GM18870 (cell line): ENCODE measurements around the gene OR10J1.
"Not testable (repeated sequence)": the region's sequence is repeated elsewhere in the genome, so short reads cannot be mapped to it uniquely, and the experiment has no call there.

Source experiments
- ATAC-seq: cut with Tn5 transposase; IDR thresholded peaks from one replicate; pipeline ENCODE4 v1.9.1; 2021; ENCODE audit warnings: moderate library complexity; ENCODE audit not compliant: unreplicated experiment

The OR10J1 gene, protein sequence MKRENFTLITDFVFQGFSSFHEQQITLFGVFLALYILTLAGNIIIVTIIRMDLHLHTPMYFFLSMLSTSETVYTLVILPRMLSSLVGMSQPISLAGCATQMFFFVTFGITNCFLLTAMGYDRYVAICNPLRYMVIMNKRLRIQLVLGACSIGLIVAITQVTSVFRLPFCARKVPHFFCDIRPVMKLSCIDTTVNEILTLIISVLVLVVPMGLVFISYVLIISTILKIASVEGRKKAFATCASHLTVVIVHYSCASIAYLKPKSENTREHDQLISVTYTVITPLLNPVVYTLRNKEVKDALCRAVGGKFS

GRCh38 chr1:159439422-159439821, at the start of gene OR10J1:
TSS of gene OR10J1 (plus strand) at chr1:159439722. CDS start at chr1:159439792, 70 bp downstream.
- no peak for ATAC-seq

DNA sequence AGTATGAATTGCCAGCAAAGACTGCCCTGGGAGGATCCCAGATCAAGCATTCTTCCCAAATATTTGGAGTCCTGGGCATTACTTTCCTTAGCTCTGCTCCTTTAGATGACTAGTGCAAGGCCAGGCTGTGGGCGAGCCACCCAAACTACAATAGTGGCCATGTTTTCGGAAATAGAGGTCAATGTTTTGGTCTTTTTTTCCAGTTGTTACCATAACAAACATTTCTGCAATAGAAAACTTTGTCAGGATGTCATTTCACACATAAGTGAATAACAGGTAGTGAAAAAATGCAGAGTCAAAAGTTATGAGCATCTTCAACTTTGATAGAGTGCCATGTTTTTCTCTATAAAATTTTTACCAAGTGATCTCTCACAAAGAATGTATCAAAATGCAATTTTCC, 32.7 kb upstream of the OR10J1 start:
- no peak for ATAC-seq

GRCh38 chr1:159408862-159409400, 30.6 kb upstream of the OR10J1 start:
- ATAC-seq, result no peak

- ATAC-seq, result no peak
These were observed 17.7 kb upstream of the OR10J1 start for GRCh38 chr1:159421821-159422220.

GRCh38 chr1:159428536-159428935, 11.0 kb upstream of the OR10J1 start:
- ATAC-seq, result no peak

GRCh38 chr1:159429074-159429861, 10.3 kb upstream of the OR10J1 start:
- no peak for ATAC-seq

DNA sequence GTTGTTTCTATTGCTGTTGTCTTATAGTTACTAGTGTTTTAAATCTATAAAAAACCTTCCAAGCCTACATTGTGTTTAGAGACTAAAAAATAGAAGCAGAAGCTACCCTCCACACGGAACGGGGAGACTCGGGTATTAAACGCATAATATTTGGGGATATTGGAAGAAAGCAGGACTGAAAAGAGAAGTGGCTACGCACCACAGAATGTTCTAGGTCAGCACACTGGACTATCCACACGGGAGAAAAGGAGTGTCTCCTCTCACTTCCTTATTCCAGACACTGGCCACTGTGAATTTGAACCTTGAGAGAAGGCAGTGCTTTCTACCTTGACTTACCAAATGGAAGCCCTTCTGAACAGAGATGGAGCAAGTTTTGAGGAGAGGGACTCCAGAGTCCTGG, 8.5 kb upstream of the OR10J1 start:
- no peak for ATAC-seq

GRCh38 chr1:159431904-159432303, 7.6 kb upstream of the OR10J1 start, which contains the start of gene OR10J4:
TSS of gene OR10J4 (plus strand) at chr1:159432204.
- ATAC-seq, result no peak

- ATAC-seq, result no peak
These were observed 3.1 kb upstream of the OR10J1 start for GRCh38 chr1:159436469-159436868.

GRCh38 chr1:159441360-159441759, 1.8 kb downstream of the OR10J1 start:
- ATAC-seq, result no peak

GRCh38 chr1:159442428-159442827, 2.9 kb downstream of the OR10J1 start:
- no peak for ATAC-seq

GRCh38 chr1:159443066-159443750, 3.7 kb downstream of the OR10J1 start:
- ATAC-seq, result no peak

DNA sequence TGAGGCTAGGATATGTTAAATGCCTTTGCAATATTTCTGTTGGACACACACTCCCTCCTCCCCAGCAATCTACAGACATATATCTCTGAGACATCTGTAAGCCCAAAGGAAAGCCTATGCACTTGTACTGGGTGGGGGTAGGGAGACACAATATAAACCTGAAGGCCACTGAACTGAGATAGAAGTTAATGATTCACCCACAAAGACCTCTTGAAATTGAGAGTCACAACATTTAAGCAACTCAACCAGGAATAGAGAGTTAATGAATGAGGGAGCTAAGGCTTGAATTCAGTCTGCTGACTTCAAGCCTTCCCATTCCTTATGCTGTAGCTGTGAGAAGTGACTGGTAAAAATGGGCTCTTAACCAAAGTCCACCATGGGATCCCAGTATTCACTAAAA, 5.0 kb downstream of the OR10J1 start:
- no peak for ATAC-seq

DNA sequence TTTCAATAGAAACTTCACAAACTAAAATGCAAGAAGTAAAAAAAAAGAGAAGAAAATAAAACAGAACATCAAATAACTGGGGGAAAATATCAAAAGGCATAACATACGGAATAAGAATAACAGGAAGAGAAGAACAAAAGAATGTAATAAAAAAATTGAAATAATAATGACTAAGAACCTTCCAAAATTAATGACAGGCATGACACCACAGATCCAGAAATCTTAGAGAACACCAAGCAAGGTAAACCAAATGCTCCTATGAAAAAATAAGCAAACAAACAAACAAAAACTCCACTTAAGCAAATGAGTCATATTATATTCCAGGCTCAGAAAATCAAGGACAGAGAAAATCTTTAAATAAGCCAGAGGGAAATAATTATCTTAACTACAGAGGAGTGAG, 8.7 kb downstream of the OR10J1 start:
- no peak for ATAC-seq

DNA sequence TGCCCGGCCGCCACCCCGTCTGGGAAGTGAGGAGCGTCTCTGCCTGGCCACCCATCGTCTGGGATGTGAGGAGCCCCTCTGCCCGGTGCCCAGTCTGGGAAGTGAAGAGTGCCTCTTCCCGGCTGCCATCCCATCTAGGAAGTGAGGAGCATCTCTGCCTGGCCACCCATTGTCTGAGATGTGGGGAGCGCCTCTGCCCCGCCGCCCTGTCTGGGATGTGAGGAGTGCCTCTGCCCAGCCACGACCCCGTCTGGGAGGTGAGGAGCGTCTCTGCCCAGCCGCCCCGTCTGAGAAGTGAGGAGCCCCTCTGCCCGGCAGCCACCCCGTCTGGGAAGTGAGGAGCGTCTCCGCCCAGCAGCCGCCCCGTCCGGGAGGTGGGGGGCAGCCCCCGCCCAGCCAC, 10.1 kb downstream of the OR10J1 start:
- ATAC-seq, result not testable (repeated sequence)

- no peak for ATAC-seq
These were observed 20.0 kb downstream of the OR10J1 start for GRCh38 chr1:159459551-159459950.

DNA sequence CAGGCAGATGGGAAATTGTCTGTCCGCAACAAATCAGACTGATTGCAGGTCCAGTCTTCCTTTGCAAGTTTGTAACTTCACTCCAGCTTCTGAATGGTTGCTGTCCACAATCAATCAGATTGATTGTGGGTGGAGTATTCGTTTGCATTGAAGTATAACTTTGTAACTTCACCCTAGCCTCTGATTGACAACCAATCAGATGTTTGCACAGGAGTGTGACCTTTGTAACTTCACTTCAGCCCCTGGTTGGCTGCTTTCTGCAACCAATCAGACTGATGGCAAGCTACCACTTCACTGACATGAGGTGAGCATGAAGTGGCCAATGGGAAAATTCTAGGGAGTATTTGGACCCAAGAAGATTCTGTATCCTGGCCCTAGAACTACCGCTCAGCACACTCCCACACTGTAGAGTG, 25.7 kb downstream of the OR10J1 start:
- ATAC-seq, result no peak

GRCh38 chr1:159468321-159468720, 28.8 kb downstream of the OR10J1 start:
- no peak for ATAC-seq

DNA sequence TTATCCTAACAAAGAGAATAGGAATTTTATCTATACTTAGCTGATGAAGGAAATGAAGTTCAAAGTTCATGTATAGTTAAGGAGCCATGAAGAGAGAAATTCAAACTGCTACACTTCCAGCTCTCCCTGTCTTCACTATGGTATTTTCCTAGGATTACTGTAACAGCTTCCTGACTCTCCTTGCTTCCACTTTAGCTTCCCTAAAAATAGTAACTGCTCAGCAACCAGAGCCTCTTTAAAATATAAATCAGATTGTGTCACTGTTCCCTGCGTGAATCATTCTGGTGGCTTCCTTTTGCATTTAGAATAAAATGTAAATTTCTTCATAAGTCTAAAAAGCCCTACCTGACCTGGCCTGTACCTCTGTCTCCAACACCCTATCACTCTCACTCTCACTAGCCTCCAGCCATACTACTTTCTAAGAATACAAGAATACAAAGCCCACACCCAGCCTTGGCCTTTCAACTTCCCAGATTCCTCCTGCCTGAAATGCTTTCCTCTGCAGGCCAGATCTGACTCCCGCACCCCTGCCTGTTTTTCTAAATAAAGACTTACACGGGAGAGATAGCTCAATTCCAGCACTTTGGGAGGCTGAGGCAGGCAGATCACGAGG, 30.5 kb downstream of the OR10J1 start:
- no peak for ATAC-seq

DNA sequence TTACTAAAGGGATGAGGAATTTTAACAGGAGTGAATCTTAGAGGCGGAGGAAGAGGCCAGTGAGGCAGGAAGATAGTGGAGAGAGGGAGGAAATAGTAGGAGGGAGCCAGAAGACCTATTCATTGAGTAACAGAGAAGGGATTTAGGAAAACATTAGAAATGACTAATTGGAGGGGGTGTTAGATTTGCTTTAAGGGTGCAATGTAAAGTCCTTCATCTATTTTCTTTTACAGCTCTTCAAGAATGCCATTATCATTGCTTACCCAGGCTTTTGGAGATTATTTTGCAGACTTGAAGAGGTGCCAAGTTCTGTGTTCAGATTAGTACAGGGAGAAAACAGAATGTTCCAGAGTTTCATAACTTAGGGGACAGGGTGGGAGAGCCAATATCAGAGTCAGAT, 33.8 kb downstream of the OR10J1 start:
- ATAC-seq, result no peak

DNA sequence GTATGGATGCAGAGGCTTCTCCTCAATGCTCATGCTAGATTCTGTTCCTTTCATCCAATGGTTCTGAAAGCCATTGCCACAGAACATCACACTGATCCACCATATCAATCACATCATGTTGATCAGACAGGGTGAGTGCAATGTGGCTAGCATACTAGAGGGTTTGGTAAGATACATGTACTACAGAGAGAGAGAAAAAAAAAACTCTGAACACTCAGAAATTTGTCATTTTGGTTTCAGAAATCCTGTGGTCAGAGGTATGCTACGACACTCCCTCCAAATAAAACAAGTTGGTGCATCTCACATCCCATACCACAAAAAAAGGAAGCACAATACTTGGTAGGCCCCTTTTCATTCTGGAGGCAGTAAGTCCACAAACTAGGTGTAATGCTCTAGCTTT, 35.4 kb downstream of the OR10J1 start:
- no peak for ATAC-seq
